HuH-7 (cell line): ENCODE results near the gene NBEAL2.
"Not testable (repeated sequence)": the region's sequence is repeated elsewhere in the genome, so short reads cannot be mapped to it uniquely, and the experiment has no call there.

Source experiments
- DNase-seq: peaks from one replicate; pipeline ENCODE4 v3.0.0; 2011; ENCODE audit warnings: low spot score

Gene NBEAL2

GRCh38 chr3:47012342-47013230 is 33.1 kb downstream of the NBEAL2 start:
- no peak for DNase-seq

GRCh38 chr3:47013231-47013630 is 33.8 kb downstream of the NBEAL2 start:
- no peak for DNase-seq

GRCh38 chr3:47014036-47014435 is 34.6 kb downstream of the NBEAL2 start:
- DNase-seq = no peak

- no peak for DNase-seq
Observed at GRCh38 chr3:47015151-47015550, 35.7 kb downstream of the NBEAL2 start.

GRCh38 chr3:47016086-47016933 is 36.8 kb downstream of the NBEAL2 start:
- no peak for DNase-seq

- no peak for DNase-seq
Observed at GRCh38 chr3:47016934-47017435, 37.5 kb downstream of the NBEAL2 start.

- DNase-seq = no peak
Observed at GRCh38 chr3:47017504-47018268, 38.2 kb downstream of the NBEAL2 start.

- DNase-seq = no peak
Observed at GRCh38 chr3:47018269-47018611, 38.8 kb downstream of the NBEAL2 start.

GRCh38 chr3:47019201-47019600 is 39.7 kb downstream of the NBEAL2 start:
- no peak for DNase-seq

GRCh38 chr3:47020311-47020710 is 40.8 kb downstream of the NBEAL2 start:
- no peak for DNase-seq

GRCh38 chr3:47022641-47023071 is 43.2 kb downstream of the NBEAL2 start:
- no peak for DNase-seq

- DNase-seq = no peak
Observed at GRCh38 chr3:47024932-47025331, 45.5 kb downstream of the NBEAL2 start.

GRCh38 chr3:47026432-47026831 is 47.0 kb downstream of the NBEAL2 start:
- not testable (repeated sequence) for DNase-seq

- DNase-seq = no peak
Observed at GRCh38 chr3:47028146-47028545, 48.7 kb downstream of the NBEAL2 start.

- no peak for DNase-seq
Observed at GRCh38 chr3:47028667-47029066, 49.2 kb downstream of the NBEAL2 start.

GRCh38 chr3:47031041-47031440 is 51.6 kb downstream of the NBEAL2 start:
- DNase-seq = not testable (repeated sequence)

GRCh38 chr3:47034868-47035489 is 55.5 kb downstream of the NBEAL2 start:
- DNase-seq = no peak

- DNase-seq = no peak
Observed at GRCh38 chr3:47035645-47036044, 56.2 kb downstream of the NBEAL2 start.

- no peak for DNase-seq
Observed at GRCh38 chr3:47036145-47036544, 56.7 kb downstream of the NBEAL2 start.

- DNase-seq = not testable (repeated sequence)
Observed at GRCh38 chr3:47037302-47037701, 57.8 kb downstream of the NBEAL2 start.

GRCh38 chr3:47041114-47041513 is 61.6 kb downstream of the NBEAL2 start:
- no peak for DNase-seq
